Measurements from ENCODE around the gene CENPM. TPM values are rescaled to one million over a fixed set of nuclear protein-coding genes. Genes with fewer than 3 reads are reported as not detected.

Gene CENPM
- total RNA-seq, 2 experiments from 2014 or later = 189 to 354 TPM

DNA sequence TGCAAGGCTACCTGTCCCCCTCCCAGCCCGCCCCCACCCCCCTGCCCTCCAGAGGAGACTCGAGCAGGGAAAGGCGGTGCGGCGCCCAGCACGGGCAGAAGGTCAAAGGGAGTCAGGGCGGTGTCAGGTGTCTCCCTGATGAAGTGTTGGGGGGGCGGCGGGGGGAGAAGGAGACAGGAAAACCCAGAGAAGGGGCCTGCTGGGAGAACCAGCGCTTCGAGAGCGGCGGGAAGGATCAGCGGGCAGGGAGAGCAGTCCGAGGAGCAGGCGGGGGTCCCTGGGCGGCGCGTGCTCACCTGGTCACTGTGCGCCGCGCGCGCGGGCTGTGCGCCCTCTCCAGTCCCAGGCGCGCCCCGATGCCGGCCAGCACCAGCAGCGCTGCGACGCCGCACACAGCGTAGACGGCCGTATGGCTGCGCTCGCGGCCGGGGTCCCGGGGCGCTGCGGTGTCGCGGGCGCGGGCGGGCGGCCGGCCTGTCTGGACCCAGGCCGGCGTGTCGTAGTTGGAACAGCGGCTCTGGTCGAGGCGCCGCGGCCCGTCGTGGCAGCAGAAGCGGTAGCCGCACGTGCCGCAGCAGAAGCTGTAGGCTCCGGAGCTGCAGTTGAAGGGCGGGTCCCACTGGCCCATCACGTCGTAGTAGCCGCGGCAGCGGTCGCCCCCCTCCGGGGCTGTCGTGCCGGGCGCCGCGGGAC is 33.0 kb downstream of the CENPM start:
- Histone ChIP-seq H3K4me2 (ENCODE audit: low read length) (no peak overlapping the region), H2AFZ (ENCODE audit: low read length) (no peak overlapping the region), H3K36me3 (ENCODE audit: insufficient read depth, low read length) (no peaks in the 10 kb centered on the region), H3K4me1 (ENCODE audit: insufficient read depth, low read length, poor library complexity, severe bottlenecking) (peaks cover 38% of the 10 kb centered on the region), H4K20me1 (ENCODE audit: insufficient read depth, low read length) (0 out of 2 replicates have a peak, but pooled peaks cover 4% of the 10 kb centered on the region), H3K4me3 (ENCODE audit: low read depth, low read length, poor library complexity, severe bottlenecking) (no peak overlapping the region), H3K79me2 (ENCODE audit: insufficient read depth, low read depth, low read length) (no peaks in the 10 kb centered on the region), H3K9me3 (ENCODE audit: low read length) (no peaks in the 10 kb centered on the region), H3K27ac (ENCODE audit: low read depth, low read length, poor library complexity, severe bottlenecking) (no peak overlapping the region), H3K9me2 (ENCODE audit: insufficient read depth, low read length) (no peaks in the 10 kb centered on the region)
- ChIA-PET POLR2A (interaction anchor here (0.5 kb wide), 1 partner anchor 73 kb away, joined by 4 read pairs; no protein-coding TSS in a partner anchor), CTCF (ENCODE audit: unreplicated experiment) (no interaction called here)
- intact Hi-C loops (cut with micrococcal nuclease; ENCODE audit: unreplicated experiment) = loop anchor here (5.0 to 10.0 kb wide), 2 partner anchors 169 to 217 kb away; partner anchors contain the start of gene MEI1
- TF ChIP-seq, protein P1, sequence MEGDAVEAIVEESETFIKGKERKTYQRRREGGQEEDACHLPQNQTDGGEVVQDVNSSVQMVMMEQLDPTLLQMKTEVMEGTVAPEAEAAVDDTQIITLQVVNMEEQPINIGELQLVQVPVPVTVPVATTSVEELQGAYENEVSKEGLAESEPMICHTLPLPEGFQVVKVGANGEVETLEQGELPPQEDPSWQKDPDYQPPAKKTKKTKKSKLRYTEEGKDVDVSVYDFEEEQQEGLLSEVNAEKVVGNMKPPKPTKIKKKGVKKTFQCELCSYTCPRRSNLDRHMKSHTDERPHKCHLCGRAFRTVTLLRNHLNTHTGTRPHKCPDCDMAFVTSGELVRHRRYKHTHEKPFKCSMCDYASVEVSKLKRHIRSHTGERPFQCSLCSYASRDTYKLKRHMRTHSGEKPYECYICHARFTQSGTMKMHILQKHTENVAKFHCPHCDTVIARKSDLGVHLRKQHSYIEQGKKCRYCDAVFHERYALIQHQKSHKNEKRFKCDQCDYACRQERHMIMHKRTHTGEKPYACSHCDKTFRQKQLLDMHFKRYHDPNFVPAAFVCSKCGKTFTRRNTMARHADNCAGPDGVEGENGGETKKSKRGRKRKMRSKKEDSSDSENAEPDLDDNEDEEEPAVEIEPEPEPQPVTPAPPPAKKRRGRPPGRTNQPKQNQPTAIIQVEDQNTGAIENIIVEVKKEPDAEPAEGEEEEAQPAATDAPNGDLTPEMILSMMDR (conservative IDR thresholded peaks at IDR 0.05; ENCODE audit: low read length) = no peak
- DNase-seq (ENCODE audit: low spot score) = no peak
- no TSS peak for BruUV-seq (replicated peaks)

DNA sequence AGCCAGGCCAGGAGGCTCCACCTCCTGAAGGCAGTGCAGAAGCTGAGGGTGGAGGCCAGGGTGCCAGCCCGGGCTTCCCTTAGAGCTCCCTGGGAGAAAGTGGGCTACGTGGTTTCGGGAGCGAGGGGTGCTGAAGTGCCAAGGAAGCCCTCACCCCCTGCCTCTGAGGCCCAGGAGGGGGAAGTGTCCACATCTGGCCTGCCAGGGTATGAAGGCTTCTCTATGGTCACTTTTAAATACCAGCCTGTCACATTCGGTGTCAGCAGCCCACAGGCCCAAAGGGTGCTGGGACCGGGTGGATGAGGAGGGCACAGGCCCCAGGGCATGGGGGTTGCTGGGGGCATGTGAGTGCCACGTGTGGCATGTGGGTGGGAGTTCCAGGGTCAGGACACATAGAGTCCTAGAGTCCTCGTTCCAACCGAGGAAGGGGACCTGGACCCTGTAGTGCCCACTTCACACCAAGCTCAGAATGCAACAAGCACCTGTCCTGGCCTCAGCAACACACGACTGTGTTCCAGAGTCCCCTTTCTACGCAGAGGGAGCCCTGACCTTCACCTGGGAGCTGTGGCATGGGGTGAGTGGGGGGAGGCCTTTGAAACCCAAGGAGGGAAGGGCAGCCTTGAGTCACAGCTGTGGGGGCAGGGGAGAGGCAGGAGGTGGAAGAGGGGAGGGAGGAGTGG is 33.8 kb downstream of the CENPM start:
- no peaks in the 10 kb centered on the region for H3K36me3 ChIP-seq (ENCODE audit: insufficient read depth, low read length)
- H3K4me1 ChIP-seq (ENCODE audit: insufficient read depth, low read length, poor library complexity, severe bottlenecking) = peaks cover 29% of the 10 kb centered on the region
- no peaks in the 10 kb centered on the region for H3K9me2 ChIP-seq (ENCODE audit: insufficient read depth, low read length)
- DNase-seq (ENCODE audit: low spot score) = no peak
- intact Hi-C loops (cut with micrococcal nuclease; ENCODE audit: unreplicated experiment) = loop anchor here (5.0 to 10.0 kb wide), 2 partner anchors 168 to 216 kb away; partner anchors contain the start of gene MEI1
- H2AFZ ChIP-seq (ENCODE audit: low read length) = no peak overlapping the region
- ChIA-PET CTCF (ENCODE audit: unreplicated experiment) (no interaction called here), POLR2A (interaction anchor here (0.5 kb wide), 1 partner anchor 72 kb away, joined by 4 read pairs; no protein-coding TSS in a partner anchor)
- H4K20me1 ChIP-seq (ENCODE audit: insufficient read depth, low read length) = 0 out of 2 replicates have a peak, but pooled peaks cover 3% of the 10 kb centered on the region
- no TSS peak for BruUV-seq (replicated peaks)
- H3K9me3 ChIP-seq (ENCODE audit: low read length) = no peaks in the 10 kb centered on the region
- H3K4me3 ChIP-seq (ENCODE audit: low read depth, low read length, poor library complexity, severe bottlenecking) = no peak overlapping the region
- no peak overlapping the region for H3K4me2 ChIP-seq (ENCODE audit: low read length)
- no peak overlapping the region for H3K27ac ChIP-seq (ENCODE audit: low read depth, low read length, poor library complexity, severe bottlenecking)
- TF ChIP-seq, protein P1 (conservative IDR thresholded peaks at IDR 0.05; ENCODE audit: low read length) = no peak
- no peak for TF ChIP-seq EZH2phosphoT487 (IDR thresholded peaks at IDR 0.05; ENCODE audit: borderline replicate concordance, low read depth, low read length)
- no peaks in the 10 kb centered on the region for H3K79me2 ChIP-seq (ENCODE audit: insufficient read depth, low read depth, low read length)
